ENCODE data around the gene RERE. TPM values are rescaled to one million over a fixed set of nuclear protein-coding genes. Genes with fewer than 3 reads are reported as not detected.

The RERE gene
- total RNA-seq, 1 experiment from 2014 or later = 217 TPM

DNA sequence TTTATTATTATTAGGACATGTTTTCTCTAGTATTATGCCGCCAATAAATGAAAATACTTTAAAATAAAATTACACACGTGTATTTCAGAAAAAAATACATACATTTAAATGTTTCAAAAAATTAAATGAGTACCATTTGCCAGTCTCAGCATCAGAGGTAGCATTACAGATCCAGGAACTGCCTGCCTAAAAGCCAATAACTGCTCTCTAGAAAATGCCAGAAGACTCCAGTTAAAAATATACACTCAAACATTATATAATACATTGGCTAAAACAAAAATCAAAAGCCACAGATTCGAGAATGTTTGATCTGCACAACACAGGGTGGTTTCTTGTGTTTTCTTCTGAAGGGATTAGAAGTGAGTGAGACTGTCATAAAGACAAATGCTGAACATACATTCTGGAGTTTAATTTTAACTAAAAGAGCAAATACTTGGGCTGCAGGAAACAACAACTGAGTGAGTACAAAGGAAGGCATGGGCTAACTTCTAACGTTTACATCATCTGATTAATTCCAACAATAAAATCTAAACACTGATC, 105.5 kb downstream of the RERE start:
- TF ChIP-seq, protein P1, sequence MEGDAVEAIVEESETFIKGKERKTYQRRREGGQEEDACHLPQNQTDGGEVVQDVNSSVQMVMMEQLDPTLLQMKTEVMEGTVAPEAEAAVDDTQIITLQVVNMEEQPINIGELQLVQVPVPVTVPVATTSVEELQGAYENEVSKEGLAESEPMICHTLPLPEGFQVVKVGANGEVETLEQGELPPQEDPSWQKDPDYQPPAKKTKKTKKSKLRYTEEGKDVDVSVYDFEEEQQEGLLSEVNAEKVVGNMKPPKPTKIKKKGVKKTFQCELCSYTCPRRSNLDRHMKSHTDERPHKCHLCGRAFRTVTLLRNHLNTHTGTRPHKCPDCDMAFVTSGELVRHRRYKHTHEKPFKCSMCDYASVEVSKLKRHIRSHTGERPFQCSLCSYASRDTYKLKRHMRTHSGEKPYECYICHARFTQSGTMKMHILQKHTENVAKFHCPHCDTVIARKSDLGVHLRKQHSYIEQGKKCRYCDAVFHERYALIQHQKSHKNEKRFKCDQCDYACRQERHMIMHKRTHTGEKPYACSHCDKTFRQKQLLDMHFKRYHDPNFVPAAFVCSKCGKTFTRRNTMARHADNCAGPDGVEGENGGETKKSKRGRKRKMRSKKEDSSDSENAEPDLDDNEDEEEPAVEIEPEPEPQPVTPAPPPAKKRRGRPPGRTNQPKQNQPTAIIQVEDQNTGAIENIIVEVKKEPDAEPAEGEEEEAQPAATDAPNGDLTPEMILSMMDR (IDR thresholded peaks at IDR 0.05) = no peak
- no peak for TF ChIP-seq POLR2AphosphoS5 (IDR thresholded peaks at IDR 0.05; ENCODE audit: low read depth, low read length)
- no peak for TF ChIP-seq SIN3A (IDR thresholded peaks at IDR 0.05; ENCODE audit: borderline replicate concordance, insufficient read depth, low read depth, low read length)
- TF ChIP-seq, protein P2, sequence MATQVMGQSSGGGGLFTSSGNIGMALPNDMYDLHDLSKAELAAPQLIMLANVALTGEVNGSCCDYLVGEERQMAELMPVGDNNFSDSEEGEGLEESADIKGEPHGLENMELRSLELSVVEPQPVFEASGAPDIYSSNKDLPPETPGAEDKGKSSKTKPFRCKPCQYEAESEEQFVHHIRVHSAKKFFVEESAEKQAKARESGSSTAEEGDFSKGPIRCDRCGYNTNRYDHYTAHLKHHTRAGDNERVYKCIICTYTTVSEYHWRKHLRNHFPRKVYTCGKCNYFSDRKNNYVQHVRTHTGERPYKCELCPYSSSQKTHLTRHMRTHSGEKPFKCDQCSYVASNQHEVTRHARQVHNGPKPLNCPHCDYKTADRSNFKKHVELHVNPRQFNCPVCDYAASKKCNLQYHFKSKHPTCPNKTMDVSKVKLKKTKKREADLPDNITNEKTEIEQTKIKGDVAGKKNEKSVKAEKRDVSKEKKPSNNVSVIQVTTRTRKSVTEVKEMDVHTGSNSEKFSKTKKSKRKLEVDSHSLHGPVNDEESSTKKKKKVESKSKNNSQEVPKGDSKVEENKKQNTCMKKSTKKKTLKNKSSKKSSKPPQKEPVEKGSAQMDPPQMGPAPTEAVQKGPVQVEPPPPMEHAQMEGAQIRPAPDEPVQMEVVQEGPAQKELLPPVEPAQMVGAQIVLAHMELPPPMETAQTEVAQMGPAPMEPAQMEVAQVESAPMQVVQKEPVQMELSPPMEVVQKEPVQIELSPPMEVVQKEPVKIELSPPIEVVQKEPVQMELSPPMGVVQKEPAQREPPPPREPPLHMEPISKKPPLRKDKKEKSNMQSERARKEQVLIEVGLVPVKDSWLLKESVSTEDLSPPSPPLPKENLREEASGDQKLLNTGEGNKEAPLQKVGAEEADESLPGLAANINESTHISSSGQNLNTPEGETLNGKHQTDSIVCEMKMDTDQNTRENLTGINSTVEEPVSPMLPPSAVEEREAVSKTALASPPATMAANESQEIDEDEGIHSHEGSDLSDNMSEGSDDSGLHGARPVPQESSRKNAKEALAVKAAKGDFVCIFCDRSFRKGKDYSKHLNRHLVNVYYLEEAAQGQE (IDR thresholded peaks at IDR 0.05; ENCODE audit: insufficient read depth in 1 of 2, low read depth in 2 of 2, low read length in 1 of 2) = no peak
- no peak for TF ChIP-seq TCF7L2 (IDR thresholded peaks at IDR 0.05; ENCODE audit: low read depth, low read length)
- DNase-seq (ENCODE audit: low read depth, low spot score) (no peak), ATAC-seq (no peak)
- Histone ChIP-seq H3K27ac (ENCODE audit: low read length) (peak overlapping the region; percentile 94), H3K9me3 (ENCODE audit: control insufficient read depth, insufficient read depth, low read depth, low read length) (no peaks in the 10 kb centered on the region), H3K36me3 (ENCODE audit: control insufficient read depth, insufficient read depth, low read length) (no peaks in the 10 kb centered on the region), H3K27me3 (ENCODE audit: control insufficient read depth, insufficient read depth, low read length) (no peaks in the 10 kb centered on the region), H3K4me1 (ENCODE audit: control insufficient read depth, insufficient read depth, low read length) (peaks cover 59% of the 10 kb centered on the region), H3K4me3 (ENCODE audit: low read depth in 2 of 2, low read length in 2 of 2) (peak overlapping the region in 1 of 2 experiments; percentile 46; a peak in 3 of 4 replicates)
- ChIA-PET POLR2A (interaction anchor here (0.6 kb wide), 1 partner anchor 9 kb away, joined by 3 read pairs; no protein-coding TSS in a partner anchor), CTCF (no interaction called here)
- in situ Hi-C loops (cut with HindIII; ENCODE audit: low pct_unique_long_range_greater_than_20kb, low sequenced_read_pairs) = no loop called here
- intact Hi-C loops (cut with micrococcal nuclease; ENCODE audit: unreplicated experiment) = loop anchor here (10.0 kb wide), 1 partner anchor 133 kb away; no protein-coding TSS in a partner anchor
- TSS peak; percentile 38 for BruUV-seq (replicated peaks)

DNA sequence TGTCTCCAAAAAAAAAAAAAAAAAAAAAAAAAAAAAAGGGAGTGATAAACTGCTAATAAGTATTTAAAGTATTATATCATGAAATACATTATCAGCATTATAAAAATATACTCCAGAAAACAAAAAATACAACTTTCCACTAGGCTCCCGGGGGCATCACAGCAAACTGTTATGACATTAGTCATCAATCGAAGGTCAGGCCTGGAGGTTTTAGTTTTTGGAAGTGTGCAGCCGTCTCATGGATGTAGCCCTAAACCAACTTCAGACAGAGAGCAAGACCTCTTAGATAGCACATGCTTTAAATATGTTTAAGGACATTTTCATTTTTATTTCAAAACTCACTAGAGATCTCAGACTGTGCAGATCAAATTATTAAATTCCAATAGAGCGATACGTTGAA, 106.3 kb downstream of the RERE start:
- no peaks in the 10 kb centered on the region for H3K36me3 ChIP-seq (ENCODE audit: control insufficient read depth, insufficient read depth, low read length)
- H3K27ac ChIP-seq (ENCODE audit: low read length) = peak overlapping the region; percentile 94
- H3K4me3 ChIP-seq (ENCODE audit: low read depth in 2 of 2, low read length in 2 of 2) = no peak overlapping the region
- ATAC-seq = no peak
- in situ Hi-C loops (cut with HindIII; ENCODE audit: low pct_unique_long_range_greater_than_20kb, low sequenced_read_pairs) = no loop called here
- H3K4me1 ChIP-seq (ENCODE audit: control insufficient read depth, insufficient read depth, low read length) = peaks cover 59% of the 10 kb centered on the region
- TF ChIP-seq, protein P1 (IDR thresholded peaks at IDR 0.05) = no peak
- TF ChIP-seq TCF7L2 (IDR thresholded peaks at IDR 0.05; ENCODE audit: low read depth, low read length) (no peak), SIN3A (IDR thresholded peaks at IDR 0.05; ENCODE audit: borderline replicate concordance, insufficient read depth, low read depth, low read length) (no peak), POLR2AphosphoS5 (IDR thresholded peaks at IDR 0.05; ENCODE audit: low read depth, low read length) (no peak)
- TF ChIP-seq, protein P2 (IDR thresholded peaks at IDR 0.05; ENCODE audit: insufficient read depth in 1 of 2, low read depth in 2 of 2, low read length in 1 of 2) = no peak
- no peaks in the 10 kb centered on the region for H3K9me3 ChIP-seq (ENCODE audit: control insufficient read depth, insufficient read depth, low read depth, low read length)
- DNase-seq (ENCODE audit: low read depth, low spot score) = no peak
- no peaks in the 10 kb centered on the region for H3K27me3 ChIP-seq (ENCODE audit: control insufficient read depth, insufficient read depth, low read length)
- intact Hi-C loops (cut with micrococcal nuclease; ENCODE audit: unreplicated experiment) = loop anchor here (10.0 kb wide), 1 partner anchor 134 kb away; no protein-coding TSS in a partner anchor
- CTCF ChIA-PET = no interaction called here
- no TSS peak for BruUV-seq (replicated peaks)
- POLR2A ChIA-PET = no interaction called here

Data from Panc1 (cell line).